Erythroblast (primary cell): ENCODE data around the gene ITGAD.

Experiments
- GATA1 ChIP-seq: IDR thresholded peaks from 2 replicates; pipeline ENCODE4 v1.6.1; 2011; ENCODE audit warnings: low read depth, mild to moderate bottlenecking, control low read depth, low read length, moderate library complexity
- POLR2A ChIP-seq: IDR thresholded peaks from 2 replicates; pipeline ENCODE4 v1.6.1; 2011; ENCODE audit warnings: mild to moderate bottlenecking, low read length

DNA sequence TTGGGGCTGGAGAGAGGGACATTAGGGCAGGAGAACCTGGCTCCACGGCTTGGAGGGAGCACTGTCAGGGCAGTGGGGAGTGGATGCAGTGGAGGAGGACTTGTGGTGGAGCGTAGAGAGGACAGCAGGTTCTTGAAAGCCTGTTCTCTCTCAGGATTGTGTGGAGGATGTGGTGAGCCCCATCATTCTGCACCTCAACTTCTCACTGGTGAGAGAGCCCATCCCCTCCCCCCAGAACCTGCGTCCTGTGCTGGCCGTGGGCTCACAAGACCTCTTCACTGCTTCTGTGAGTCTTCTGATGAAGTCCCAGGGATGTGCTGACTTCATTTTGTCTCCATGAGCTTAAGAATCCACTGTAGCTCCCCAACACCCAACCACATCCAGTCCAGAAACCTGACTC lies 21.6 kb downstream of the ITGAD start:
- TF ChIP-seq POLR2A (no peak), GATA1 (no peak)
